ENCODE results near the gene KLK2. TPM values are rescaled to one million over a fixed set of nuclear protein-coding genes. Genes with fewer than 3 reads are reported as not detected.

Gene KLK2
- total RNA-seq, 1 experiment from 2014 or later: not detected

DNA sequence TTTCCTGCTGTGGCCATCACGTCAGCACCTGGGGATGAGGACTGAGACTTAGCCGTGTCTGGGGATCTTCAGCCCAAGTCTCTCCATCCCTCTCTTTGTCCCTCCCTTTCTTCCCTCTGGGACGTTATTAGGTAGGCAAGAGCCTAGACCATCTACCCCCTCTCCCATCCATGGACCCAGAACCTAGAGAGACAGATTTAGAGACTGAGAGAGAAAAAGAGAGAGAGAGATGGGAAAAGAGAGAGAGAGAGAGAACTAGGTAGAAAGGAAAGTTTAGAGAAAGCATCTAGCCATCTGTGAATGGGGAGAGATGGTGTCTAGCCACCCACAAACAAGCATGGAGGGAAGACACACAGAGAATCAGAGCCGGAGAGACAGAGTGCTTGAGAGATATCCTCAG lies 37.5 kb downstream of the KLK2 start:
- TF ChIP-seq, protein P1, sequence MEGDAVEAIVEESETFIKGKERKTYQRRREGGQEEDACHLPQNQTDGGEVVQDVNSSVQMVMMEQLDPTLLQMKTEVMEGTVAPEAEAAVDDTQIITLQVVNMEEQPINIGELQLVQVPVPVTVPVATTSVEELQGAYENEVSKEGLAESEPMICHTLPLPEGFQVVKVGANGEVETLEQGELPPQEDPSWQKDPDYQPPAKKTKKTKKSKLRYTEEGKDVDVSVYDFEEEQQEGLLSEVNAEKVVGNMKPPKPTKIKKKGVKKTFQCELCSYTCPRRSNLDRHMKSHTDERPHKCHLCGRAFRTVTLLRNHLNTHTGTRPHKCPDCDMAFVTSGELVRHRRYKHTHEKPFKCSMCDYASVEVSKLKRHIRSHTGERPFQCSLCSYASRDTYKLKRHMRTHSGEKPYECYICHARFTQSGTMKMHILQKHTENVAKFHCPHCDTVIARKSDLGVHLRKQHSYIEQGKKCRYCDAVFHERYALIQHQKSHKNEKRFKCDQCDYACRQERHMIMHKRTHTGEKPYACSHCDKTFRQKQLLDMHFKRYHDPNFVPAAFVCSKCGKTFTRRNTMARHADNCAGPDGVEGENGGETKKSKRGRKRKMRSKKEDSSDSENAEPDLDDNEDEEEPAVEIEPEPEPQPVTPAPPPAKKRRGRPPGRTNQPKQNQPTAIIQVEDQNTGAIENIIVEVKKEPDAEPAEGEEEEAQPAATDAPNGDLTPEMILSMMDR (conservative IDR thresholded peaks at IDR 0.05): no peak
- TF ChIP-seq EZH2 (IDR thresholded peaks at IDR 0.05; ENCODE audit: low read depth): no peak
- no peak for DNase-seq
- Histone ChIP-seq H3K4me2 (no peak overlapping the region), H3K4me1 (replicated peaks; ENCODE audit: insufficient read depth) (no peaks in the 10 kb centered on the region), H3K9me2 (ENCODE audit: insufficient read depth) (no peaks in the 10 kb centered on the region), H3K4me3 (no peak overlapping the region), H3F3A (ENCODE audit: insufficient read depth, low read depth) (peaks cover 13% of the 10 kb centered on the region; the same call in 1 of the 2 replicates), H2AFZ (no peak overlapping the region), H3K9me3 (ENCODE audit: insufficient read depth, low read depth) (no peaks in the 10 kb centered on the region), H3K79me2 (ENCODE audit: low read depth) (no peaks in the 10 kb centered on the region), H3K36me3 (ENCODE audit: low read depth) (no peaks in the 10 kb centered on the region), H3K27ac (no peak overlapping the region), H4K20me1 (ENCODE audit: insufficient read depth) (no peaks in the 10 kb centered on the region), H3K27me3 (ENCODE audit: insufficient read depth, low read depth) (peaks cover 70% of the 10 kb centered on the region)
- no TSS peak for BruUV-seq (replicated peaks)
- intact Hi-C loops (cut with micrococcal nuclease; ENCODE audit: unreplicated experiment): no loop called here
- ChIA-PET POLR2A (ENCODE audit: unreplicated experiment) (no interaction called here), CTCF (interaction anchor here (0.6 kb wide), 1 partner anchor 352 kb away, joined by 7 read pairs; no protein-coding TSS in a partner anchor)

DNA sequence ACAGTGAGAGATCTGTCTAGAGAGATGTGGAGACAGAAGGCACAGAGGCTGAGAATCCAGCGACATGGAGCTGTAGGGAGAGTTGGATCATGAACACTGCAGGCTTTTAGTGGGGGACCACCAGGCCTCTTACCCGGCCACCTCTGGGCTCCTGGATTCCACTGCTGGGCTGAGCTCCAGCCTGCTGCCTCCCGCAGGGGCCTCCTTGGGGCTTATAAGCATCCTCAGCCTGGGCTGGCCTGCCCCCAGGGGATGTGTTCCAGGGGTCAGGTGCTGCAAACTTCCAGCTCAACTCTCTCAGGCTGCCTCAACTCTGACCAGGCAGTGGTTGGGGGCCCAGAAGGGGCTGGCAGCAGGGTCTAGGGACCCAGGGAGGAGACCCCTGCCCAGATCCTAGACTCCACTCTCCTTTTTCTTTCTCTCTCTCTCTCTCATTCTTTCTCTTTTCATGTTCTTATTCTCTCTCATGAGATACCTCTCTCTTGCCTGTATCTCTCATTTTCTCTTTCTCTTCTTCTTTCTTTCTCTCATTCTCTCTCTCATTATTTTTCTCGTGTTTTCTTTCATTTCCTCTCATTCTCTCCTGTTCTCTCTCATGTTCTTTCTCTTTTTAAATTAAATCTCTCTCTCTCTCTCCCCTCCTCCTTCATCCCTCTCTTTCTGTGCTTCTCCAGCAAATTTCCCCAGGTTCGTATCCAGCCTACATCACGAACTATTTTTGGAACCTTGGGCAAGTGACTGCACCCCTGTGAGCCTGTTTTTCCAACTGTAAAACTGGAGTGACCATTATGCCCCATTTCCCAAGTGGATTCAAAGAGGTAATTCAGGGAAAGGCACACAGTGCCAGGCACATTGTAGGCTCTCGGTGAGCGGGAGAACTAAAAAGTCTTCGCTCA lies 38.2 kb downstream of the KLK2 start, which contains the start of gene KLK4:
Gene KLK4 (minus strand): TSS at position 190 of the 896 bp plus-strand sequence. CDS start 657 bp downstream, outside the sequence.
- intact Hi-C loops (cut with micrococcal nuclease; ENCODE audit: unreplicated experiment): no loop called here
- no peaks in the 10 kb centered on the region for H3K9me3 ChIP-seq (ENCODE audit: insufficient read depth, low read depth)
- no peak within 1 kb of the TSS for H2AFZ ChIP-seq
- no peak for DNase-seq
- no peaks in the 10 kb centered on the region for H3K79me2 ChIP-seq (ENCODE audit: low read depth)
- peaks cover 73% of the 10 kb centered on the region for H3K27me3 ChIP-seq (ENCODE audit: insufficient read depth, low read depth)
- no peaks in the 10 kb centered on the region for H3K4me1 ChIP-seq (replicated peaks; ENCODE audit: insufficient read depth)
- ChIA-PET POLR2A (ENCODE audit: unreplicated experiment) (no interaction called here), CTCF (interaction anchor here (0.6 kb wide), 2 partner anchors 15 to 352 kb away, joined by 7 to 9 read pairs; no protein-coding TSS in a partner anchor)
- H3K4me3 ChIP-seq: no peak within 1 kb of the TSS
- no peak within 1 kb of the TSS for H3K27ac ChIP-seq
- peaks cover 13% of the 10 kb centered on the region; the same call in 1 of the 2 replicates for H3F3A ChIP-seq (ENCODE audit: insufficient read depth, low read depth)
- H3K9me2 ChIP-seq (ENCODE audit: insufficient read depth): no peaks in the 10 kb centered on the region
- no peak for TF ChIP-seq EZH2 (IDR thresholded peaks at IDR 0.05; ENCODE audit: low read depth)
- TF ChIP-seq, protein P1 (conservative IDR thresholded peaks at IDR 0.05): no peak
- BruUV-seq (replicated peaks): no TSS peak
- H3K36me3 ChIP-seq (ENCODE audit: low read depth): no peaks in the 10 kb centered on the region
- H4K20me1 ChIP-seq (ENCODE audit: insufficient read depth): no peaks in the 10 kb centered on the region
- no peak within 1 kb of the TSS for H3K4me2 ChIP-seq

- intact Hi-C loops (cut with micrococcal nuclease; ENCODE audit: unreplicated experiment): no loop called here
- Histone ChIP-seq H3K4me3 (no peak overlapping the region), H3K4me1 (replicated peaks; ENCODE audit: insufficient read depth) (no peaks in the 10 kb centered on the region), H3K79me2 (ENCODE audit: low read depth) (no peaks in the 10 kb centered on the region), H3K27me3 (ENCODE audit: insufficient read depth, low read depth) (peaks cover 79% of the 10 kb centered on the region), H3K9me2 (ENCODE audit: insufficient read depth) (no peaks in the 10 kb centered on the region), H3F3A (ENCODE audit: insufficient read depth, low read depth) (peaks cover 13% of the 10 kb centered on the region; the same call in 1 of the 2 replicates), H3K9me3 (ENCODE audit: insufficient read depth, low read depth) (no peaks in the 10 kb centered on the region), H3K4me2 (no peak overlapping the region), H2AFZ (no peak overlapping the region), H4K20me1 (ENCODE audit: insufficient read depth) (no peaks in the 10 kb centered on the region), H3K36me3 (ENCODE audit: low read depth) (no peaks in the 10 kb centered on the region), H3K27ac (no peak overlapping the region)
- TF ChIP-seq, protein P1 (conservative IDR thresholded peaks at IDR 0.05): no peak
- TF ChIP-seq EZH2 (IDR thresholded peaks at IDR 0.05; ENCODE audit: low read depth): no peak
- CTCF ChIA-PET: interaction anchor here (0.5 to 0.6 kb wide), 2 partner anchors 12 to 14 kb away, joined by 6 to 9 read pairs; no protein-coding TSS in a partner anchor
- DNase-seq: no peak
- POLR2A ChIA-PET (ENCODE audit: unreplicated experiment): no interaction called here
- no TSS peak for BruUV-seq (replicated peaks)
Observed at GRCh38 chr19:50912102-50912599, 38.9 kb downstream of the KLK2 start.
